CD14-positive monocyte (primary cell): ENCODE data around the gene SPC25. TPM values are rescaled to one million over a fixed set of nuclear protein-coding genes. Genes with fewer than 3 reads are reported as not detected.

Experiments used
- DNase-seq, 3 donors: peaks; one replicate each; pipeline ENCODE4 v3.0.0-alpha.2; 2011 to 2022
- H2AFZ ChIP-seq: 2 replicates; pipeline ENCODE4 v1.6.0; 2012; ENCODE audit warnings: mild to moderate bottlenecking, low read depth, low read length, inconsistent platforms; ENCODE audit not compliant: insufficient read depth, poor library complexity, severe bottlenecking
- H3K27ac ChIP-seq, 2 donors: 1 replicate in 1 of 2; 2 replicates in 1 of 2; pipeline ENCODE4 v1.5.1; 2012 to 2013; ENCODE audit warnings: low read length in 2 of 2, control low read depth in 1 of 2, inconsistent platforms in 1 of 2, low read depth in 1 of 2, mild to moderate bottlenecking in 1 of 2
- H3K27me3 ChIP-seq, 2 donors: one replicate each; pipeline versions ENCODE4 v1.6.0 to v1.6.1; 2011 to 2013; ENCODE audit warnings: low read length in 2 of 2; ENCODE audit not compliant: control insufficient read depth in 2 of 2, insufficient read depth in 2 of 2
- H3K36me3 ChIP-seq, 2 donors: replicated peaks in 1 of 2; 1 replicate in 1 of 2; 2 replicates in 1 of 2; pipeline versions ENCODE4 v1.5.1 to v1.6.1; 2012 to 2013; ENCODE audit warnings: low read length in 2 of 2, control low read depth in 1 of 2, inconsistent platforms in 1 of 2, mild to moderate bottlenecking in 1 of 2; ENCODE audit not compliant: insufficient read depth in 2 of 2, control insufficient read depth in 1 of 2
- H3K4me1 ChIP-seq, 2 donors: 1 replicate in 1 of 2; 2 replicates in 1 of 2; pipeline versions ENCODE4 v1.5.1 to v1.6.1; 2012 to 2013; ENCODE audit warnings: low read length in 2 of 2, control low read depth in 1 of 2, inconsistent platforms in 1 of 2, mild to moderate bottlenecking in 1 of 2, moderate library complexity in 1 of 2; ENCODE audit not compliant: insufficient read depth in 2 of 2, control insufficient read depth in 1 of 2
- H3K4me2 ChIP-seq: replicated peaks from 2 replicates; pipeline ENCODE3; 2012; ENCODE audit warnings: low read length, moderate library complexity, mild to moderate bottlenecking; ENCODE audit not compliant: poor library complexity, severe bottlenecking; ENCODE audit errors: extremely low read depth
- H3K4me3 ChIP-seq, 3 experiments: fragments of 200-600 bp in 1 of 3; sonication (generic) in 1 of 3; replicated peaks in 1 of 3; 1 replicate in 2 of 3; 2 replicates in 1 of 3; pipeline ENCODE4 v1.5.1; 2011 to 2013; ENCODE audit warnings: low read length in 3 of 3, mild to moderate bottlenecking in 3 of 3, control low read depth in 2 of 3, low read depth in 2 of 3, inconsistent platforms in 1 of 3, moderate library complexity in 1 of 3
- H3K79me2 ChIP-seq: 2 replicates; pipeline ENCODE4 v1.6.0; 2012; ENCODE audit warnings: mild to moderate bottlenecking, control low read depth, inconsistent platforms, low read length, moderate library complexity; ENCODE audit not compliant: insufficient read depth
- H3K9ac ChIP-seq: 2 replicates; pipeline ENCODE4 v1.6.0; 2017; ENCODE audit warnings: low read length, mild to moderate bottlenecking; ENCODE audit not compliant: insufficient read depth, poor library complexity, severe bottlenecking
- H3K9me3 ChIP-seq, 2 donors: replicated peaks in 1 of 2; 1 replicate in 1 of 2; 2 replicates in 1 of 2; pipeline versions ENCODE4 v1.5.1 to v1.6.1; 2012 to 2013; ENCODE audit warnings: low read length in 2 of 2, control low read depth in 1 of 2; ENCODE audit not compliant: control insufficient read depth in 1 of 2, insufficient read depth in 1 of 2
- H4K20me1 ChIP-seq: 2 replicates; pipeline ENCODE4 v1.6.0; 2012; ENCODE audit warnings: mild to moderate bottlenecking, low read length, control low read depth, moderate library complexity; ENCODE audit not compliant: insufficient read depth
- H3K27ac Mint-ChIP-seq, 7 donors: one replicate each; pipeline ENCODE4 v1.8.0; 2020; ENCODE audit warnings: mild to moderate bottlenecking in 7 of 7, mixed read lengths in 7 of 7, moderate library complexity in 6 of 7, inconsistent platforms in 2 of 7
- H3K27me3 Mint-ChIP-seq, 3 donors: one replicate each; pipeline ENCODE4 v1.8.0; 2021 to 2022; ENCODE audit warnings: low read depth in 3 of 3, mild to moderate bottlenecking in 3 of 3, mixed read lengths in 3 of 3, moderate library complexity in 3 of 3, inconsistent platforms in 1 of 3
- H3K36me3 Mint-ChIP-seq, 2 donors: one replicate each; pipeline ENCODE4 v1.8.0; 2020; ENCODE audit warnings: mixed read lengths in 2 of 2, inconsistent platforms in 1 of 2, mild to moderate bottlenecking in 1 of 2
- H3K4me1 Mint-ChIP-seq: one replicate; pipeline ENCODE4 v1.8.0; 2020; ENCODE audit warnings: mild to moderate bottlenecking, mixed read lengths
- H3K4me3 Mint-ChIP-seq, 2 donors: one replicate each; pipeline ENCODE4 v1.8.0; 2020; ENCODE audit warnings: mild to moderate bottlenecking in 2 of 2, mixed read lengths in 2 of 2, moderate library complexity in 1 of 2
- H3K9me3 Mint-ChIP-seq, 7 donors: one replicate each; pipeline ENCODE4 v1.8.0; 2020 to 2022; ENCODE audit warnings: mixed read lengths in 7 of 7, mild to moderate bottlenecking in 6 of 7, moderate library complexity in 6 of 7, inconsistent platforms in 2 of 7
- CTCF ChIP-seq: fragments of 200-600 bp; IDR thresholded peaks from one replicate; pipeline ENCODE4 v1.8.0; 2022; ENCODE audit warnings: antibody characterized with exemption, mild to moderate bottlenecking
- WGBS: methylation state at CpG from one replicate; pipeline ENCODE4 v1.1.5; 2013; ENCODE audit warnings: missing lambda C conversion rate; ENCODE audit not compliant: insufficient coverage; 5-methylcytosine and 5-hydroxymethylcytosine counted together
- intact Hi-C, 2 donors: fragments of 100-400 bp; cut with micrococcal nuclease; formaldehyde crosslinking; loops; one replicate each; pipeline versions ENCODE4 v1.15.0 to v1.15.1; 2023
- polyA plus RNA-seq, 3 donors: library from polyadenylated mRNA; depleted of rRNA in 1 of 3; unstranded in 2 of 3; stranded (reverse) in 1 of 3; fragments of 300-500 nt in 2 of 3; fragments of >200 nt in 1 of 3; fragmentation: Illumina TruSeq in 2 of 3; gene quantifications; 1 replicate in 2 of 3; 2 replicates in 1 of 3; pipeline ENCODE4 v1.2.3, GENCODE V29; 2012 to 2021

Gene SPC25
- polyA plus RNA-seq, 3 donors, result not detected

GRCh38 chr2:168904358-168904757 lies 14.1 kb upstream of the SPC25 start:
- Mint-ChIP-seq H3K27ac (no peak overlapping the region), H3K4me1 (no peaks in the 10 kb centered on the region), H3K27me3 (peaks cover 0 to 2% (median 0%) of the 10 kb centered on the region in 3 donors), H3K9me3 (no peaks in the 10 kb centered on the region), H3K4me3 (no peak overlapping the region), H3K36me3 (no peaks in the 10 kb centered on the region)
- Histone ChIP-seq H4K20me1 (no peaks in the 10 kb centered on the region), H3K27me3 (no peaks in the 10 kb centered on the region), H3K4me3 (no peak overlapping the region), H3K4me1 (no peaks in the 10 kb centered on the region), H3K4me2 (no peak overlapping the region), H3K9ac (no peak overlapping the region), H3K9me3 (no peaks in the 10 kb centered on the region), H3K36me3 (no peaks in the 10 kb centered on the region), H2AFZ (no peak overlapping the region), H3K79me2 (no peaks in the 10 kb centered on the region), H3K27ac (no peak overlapping the region)
- no peak for DNase-seq
- intact Hi-C loops, result no loop called here
- TF ChIP-seq CTCF, result no peak
- WGBS, result no CpG with 5 or more reads among the region's 3 CpGs

- DNase-seq, result no peak
- TF ChIP-seq CTCF, result no peak
- Mint-ChIP-seq H3K4me3 (no peak overlapping the region), H3K36me3 (no peaks in the 10 kb centered on the region), H3K9me3 (no peaks in the 10 kb centered on the region), H3K4me1 (no peaks in the 10 kb centered on the region), H3K27me3 (peaks cover 0 to 2% (median 2%) of the 10 kb centered on the region in 3 donors), H3K27ac (no peak overlapping the region)
- no peaks in the 10 kb centered on the region for H3K4me1 ChIP-seq
- WGBS, result no CpG with 5 or more reads among the region's 2 CpGs
- no peak overlapping the region for H3K27ac ChIP-seq
- H4K20me1 ChIP-seq, result no peaks in the 10 kb centered on the region
- H3K4me2 ChIP-seq, result no peak overlapping the region
- H3K36me3 ChIP-seq, result no peaks in the 10 kb centered on the region
- no peaks in the 10 kb centered on the region for H3K79me2 ChIP-seq
- no peak overlapping the region for H3K9ac ChIP-seq
- no peaks in the 10 kb centered on the region for H3K27me3 ChIP-seq
- no peak overlapping the region for H2AFZ ChIP-seq
- intact Hi-C loops, result no loop called here
- no peak overlapping the region for H3K4me3 ChIP-seq
- H3K9me3 ChIP-seq, result no peaks in the 10 kb centered on the region
These were observed 13.7 kb upstream of the SPC25 start for GRCh38 chr2:168903888-168904287.
